Adrenal gland (tissue), 12 donors: ENCODE data around the gene RPS6KA2. TPM values are rescaled to one million over a fixed set of nuclear protein-coding genes. Genes with fewer than 3 reads are reported as not detected.

Experiments
- DNase-seq, 7 donors: peaks; one replicate each; pipeline ENCODE4 v3.0.0-alpha.2; 2019 to 2020
- H3K27ac ChIP-seq, 5 donors: fragments of 200-600 bp; sonication (generic) in 4 of 5; 1 replicate in 3 of 5; 2 replicates in 2 of 5; pipeline versions ENCODE4 v1.5.1 to v1.8.0; 2016 to 2020; ENCODE audit warnings: mild to moderate bottlenecking in 1 of 5
- H3K27me3 ChIP-seq: fragments of 200-600 bp; 2 replicates; pipeline ENCODE4 v1.8.0; 2021
- H3K36me3 ChIP-seq, 2 donors: fragments of 200-600 bp; replicated peaks in 1 of 2; 1 replicate in 1 of 2; 2 replicates in 1 of 2; pipeline versions ENCODE4 v1.5.1 to v1.8.0; 2018 to 2022
- H3K4me1 ChIP-seq, 2 donors: fragments of 200-600 bp; replicated peaks in 1 of 2; 1 replicate in 1 of 2; 2 replicates in 1 of 2; pipeline versions ENCODE4 v1.5.1 to v1.8.0; 2018 to 2021
- H3K4me3 ChIP-seq, 4 donors: fragments of 200-600 bp; sonication (generic) in 3 of 4; one replicate each; pipeline ENCODE4 v1.5.1; 2016 to 2018
- H3K9me3 ChIP-seq, 3 donors: fragments of 200-600 bp; sonication (generic) in 1 of 3; replicated peaks in 1 of 3; 1 replicate in 2 of 3; 2 replicates in 1 of 3; pipeline versions ENCODE4 v1.5.1 to v1.8.0; 2016 to 2021
- POLR2A ChIP-seq, 2 donors: fragments of 450-650 bp; IDR thresholded peaks; one replicate each; pipeline ENCODE4 v1.6.1; 2017; ENCODE audit warnings: antibody characterized with exemption in 2 of 2, mild to moderate bottlenecking in 2 of 2, moderate library complexity in 1 of 2
- WGBS, 4 donors: extraction: QIAGEN DNeasy Blood & Tissue Kit in 2 of 4; methylation state at CpG; one replicate each; pipeline versions ENCODE4 v1.1.5 to v1.1.7; 2013 to 2017; 5-methylcytosine and 5-hydroxymethylcytosine counted together
- intact Hi-C, 2 donors: fragments of 100-400 bp; cut with DNase I; formaldehyde crosslinking; loops; one replicate each; pipeline versions ENCODE4 v1.14.1 to v1.15.0; 2022 to 2023
- polyA plus RNA-seq, 3 donors: library from polyadenylated mRNA; stranded (reverse); fragments of 200-250 nt in 2 of 3; fragments of 350-450 nt in 1 of 3; fragmentation: Illumina TruSeq in 1 of 3; extraction: RNeasy Lipid Tissue Mini Kit (QIAGEN cat#74804) in 1 of 3; gene quantifications; one replicate each; pipeline ENCODE4 v1.2.3, GENCODE V29; 2013 to 2014
- total RNA-seq, 9 donors: library from RNA; depleted of rRNA in 4 of 9; stranded (reverse); fragments of >200 nt in 4 of 9; fragments of 120-200 nt in 1 of 9; fragmentation: NEBNext Ultra II Directional in 1 of 9; extraction: Animal tissue kit (Norgen Biotek cat#: 25700) in 1 of 9; gene quantifications; one replicate each; pipeline versions ENCODE4 v1.1.0 to v1.2.4, GENCODE V29; 2013 to 2023
- TF ChIP-seq, protein P1 (sequence below), 6 experiments: fragments of 450-650 bp in 4 of 6; fragments of 200-600 bp in 2 of 6; sonication (generic) in 1 of 6; IDR thresholded peaks; 1 replicate in 5 of 6; 2 replicates in 1 of 6; pipeline versions ENCODE4 v1.5.1 to v1.8.0; 2016 to 2021; ENCODE audit warnings: antibody characterized with exemption in 6 of 6, mild to moderate bottlenecking in 2 of 6, moderate library complexity in 1 of 6
- donor health status: healthy with polysubstance abuse.
- donor health status: Bipolar disorder and iron deficiency.
- donor health status: DM: yes; HTN: yes; CAD: no.
- donor health status: DM: no; HTN: no; CAD: no.
- donor health status: DM: no; HTN: no; CAD: no.
- donor health status: DM: yes; HTN: yes; CAD: no.

Gene RPS6KA2
- total and polyA plus RNA-seq, 12 donors, result 7.0 to 40.4 (median 26.2) TPM

GRCh38 chr6:166569206-166569605 is 57.8 kb downstream of the RPS6KA2 start:
- peak in 1 of 7 donors; percentile 31 for DNase-seq
- Histone ChIP-seq H3K27me3 (no peaks in the 10 kb centered on the region), H3K4me1 (no peaks in the 10 kb centered on the region), H3K27ac (no peak overlapping the region), H3K9me3 (no peaks in the 10 kb centered on the region), H3K36me3 (no peaks in the 10 kb centered on the region), H3K4me3 (no peak overlapping the region)
- WGBS, 4 donors, result 88 to 95% (median 92%) methylated on average over 13 of the region's 13 CpGs
- intact Hi-C loops, result no loop called here
- no peak for TF ChIP-seq POLR2A (IDR thresholded peaks at IDR 0.05)
- TF ChIP-seq, protein P1, sequence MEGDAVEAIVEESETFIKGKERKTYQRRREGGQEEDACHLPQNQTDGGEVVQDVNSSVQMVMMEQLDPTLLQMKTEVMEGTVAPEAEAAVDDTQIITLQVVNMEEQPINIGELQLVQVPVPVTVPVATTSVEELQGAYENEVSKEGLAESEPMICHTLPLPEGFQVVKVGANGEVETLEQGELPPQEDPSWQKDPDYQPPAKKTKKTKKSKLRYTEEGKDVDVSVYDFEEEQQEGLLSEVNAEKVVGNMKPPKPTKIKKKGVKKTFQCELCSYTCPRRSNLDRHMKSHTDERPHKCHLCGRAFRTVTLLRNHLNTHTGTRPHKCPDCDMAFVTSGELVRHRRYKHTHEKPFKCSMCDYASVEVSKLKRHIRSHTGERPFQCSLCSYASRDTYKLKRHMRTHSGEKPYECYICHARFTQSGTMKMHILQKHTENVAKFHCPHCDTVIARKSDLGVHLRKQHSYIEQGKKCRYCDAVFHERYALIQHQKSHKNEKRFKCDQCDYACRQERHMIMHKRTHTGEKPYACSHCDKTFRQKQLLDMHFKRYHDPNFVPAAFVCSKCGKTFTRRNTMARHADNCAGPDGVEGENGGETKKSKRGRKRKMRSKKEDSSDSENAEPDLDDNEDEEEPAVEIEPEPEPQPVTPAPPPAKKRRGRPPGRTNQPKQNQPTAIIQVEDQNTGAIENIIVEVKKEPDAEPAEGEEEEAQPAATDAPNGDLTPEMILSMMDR (IDR thresholded peaks at IDR 0.05), result no peak

GRCh38 chr6:166567813-166568212 is 59.2 kb downstream of the RPS6KA2 start:
- no peaks in the 10 kb centered on the region for H3K4me1 ChIP-seq
- no peak for TF ChIP-seq POLR2A (IDR thresholded peaks at IDR 0.05)
- TF ChIP-seq, protein P1 (IDR thresholded peaks at IDR 0.05), result no peak
- H3K36me3 ChIP-seq, result no peaks in the 10 kb centered on the region
- H3K27me3 ChIP-seq, result no peaks in the 10 kb centered on the region
- intact Hi-C loops, result no loop called here
- peak in 1 of 7 donors; percentile 13 for DNase-seq
- 85 to 94% (median 88%) methylated on average over 7 to 8 of the region's 8 CpGs for WGBS, 4 donors
- H3K9me3 ChIP-seq, result no peaks in the 10 kb centered on the region
- H3K27ac ChIP-seq, result no peak overlapping the region
- H3K4me3 ChIP-seq, result no peak overlapping the region

DNA sequence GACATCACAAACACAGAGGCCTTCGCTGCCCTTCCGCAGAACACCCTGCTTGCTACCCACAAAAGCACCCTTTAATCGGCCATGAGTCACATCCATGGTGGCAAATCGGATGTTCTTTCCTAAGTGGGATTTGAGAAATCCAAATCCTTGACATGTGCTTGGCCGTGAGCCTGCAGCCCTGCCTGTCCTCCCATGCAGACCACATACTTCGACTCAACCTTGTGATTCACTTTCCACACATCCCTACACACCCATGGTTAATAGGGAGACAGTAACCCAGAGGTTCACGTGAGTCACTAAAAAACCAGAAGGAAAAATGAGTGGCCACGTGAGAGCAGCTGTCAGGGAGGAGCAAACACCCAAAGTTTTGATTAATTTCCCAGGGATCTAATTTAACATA is 59.9 kb downstream of the RPS6KA2 start:
- 76 to 83% (median 80%) methylated on average over 8 of the region's 8 CpGs for WGBS, 4 donors
- TF ChIP-seq, protein P1 (IDR thresholded peaks at IDR 0.05), result no peak
- no peak for TF ChIP-seq POLR2A (IDR thresholded peaks at IDR 0.05)
- DNase-seq, result peak in 1 of 7 donors; percentile 20
- H3K9me3 ChIP-seq, result no peaks in the 10 kb centered on the region
- intact Hi-C loops, result no loop called here
- no peak overlapping the region for H3K4me3 ChIP-seq
- no peaks in the 10 kb centered on the region for H3K27me3 ChIP-seq
- H3K4me1 ChIP-seq, result no peaks in the 10 kb centered on the region
- H3K36me3 ChIP-seq, result no peaks in the 10 kb centered on the region
- H3K27ac ChIP-seq, result no peak overlapping the region

DNA sequence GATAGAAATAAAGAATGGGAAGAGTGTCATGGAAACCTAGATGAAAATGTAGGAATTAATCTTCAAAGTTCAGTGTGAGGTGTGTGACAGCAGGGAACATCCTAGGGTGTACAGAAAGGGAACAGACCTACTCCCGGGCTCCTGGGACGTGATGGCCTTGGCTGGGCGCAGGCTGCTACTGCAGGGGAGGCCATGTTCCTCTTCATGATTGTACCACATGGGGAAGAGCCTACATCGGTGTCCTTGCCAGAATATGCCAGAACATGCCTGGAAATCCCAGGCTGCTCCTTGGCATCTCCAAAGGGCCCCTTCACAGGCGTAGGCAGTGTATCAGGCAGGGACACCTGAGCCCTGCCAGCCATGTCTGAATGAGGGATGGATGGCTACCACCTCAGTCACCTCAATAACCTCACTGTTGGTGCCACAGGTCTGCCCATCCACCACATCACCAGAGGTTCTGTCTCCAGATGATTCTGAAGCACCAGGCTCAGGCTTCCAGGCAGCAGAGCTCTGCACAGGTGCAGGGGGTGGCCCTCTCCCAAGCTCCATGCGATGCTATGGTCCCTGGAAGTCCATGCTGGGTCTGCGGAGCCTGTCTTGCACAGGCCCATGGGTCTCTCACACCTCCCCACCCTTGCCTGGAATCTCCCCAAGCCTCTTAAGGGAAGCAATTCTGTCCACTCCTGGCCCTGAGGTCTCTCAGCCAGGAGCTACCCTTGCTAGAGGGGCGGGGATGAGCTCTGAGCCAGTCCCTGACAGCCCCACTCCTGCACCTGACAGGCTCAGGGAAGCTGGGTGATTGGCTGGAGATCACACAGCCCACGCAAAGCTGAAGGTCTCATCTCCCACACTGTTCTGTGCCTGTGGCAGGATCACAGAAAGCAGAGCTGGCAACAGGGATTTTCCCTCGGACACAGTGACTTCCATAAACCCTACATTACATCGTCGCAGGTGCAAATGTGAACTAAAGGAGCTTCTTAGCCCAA is 60.7 kb downstream of the RPS6KA2 start:
- Histone ChIP-seq H3K27me3 (no peaks in the 10 kb centered on the region), H3K4me3 (no peak overlapping the region), H3K27ac (no peak overlapping the region), H3K36me3 (no peaks in the 10 kb centered on the region), H3K9me3 (no peaks in the 10 kb centered on the region), H3K4me1 (no peaks in the 10 kb centered on the region)
- peak in 1 of 7 donors; percentile 37 for DNase-seq
- 84 to 97% (median 94%) methylated on average over 8 to 12 of the region's 12 CpGs for WGBS, 4 donors
- intact Hi-C loops, result no loop called here
- TF ChIP-seq, protein P1 (IDR thresholded peaks at IDR 0.05), result no peak
- TF ChIP-seq POLR2A (IDR thresholded peaks at IDR 0.05), result no peak
